ENCODE measurements around the gene DYRK1A. TPM values are rescaled to one million over a fixed set of nuclear protein-coding genes. Genes with fewer than 3 reads are reported as not detected.
A peak's percentile ranks its signal among the peaks of the same experiment; 100 is the strongest.

Gene DYRK1A
- total RNA-seq, 3 donors from 2014 or later (not counting 1 experiment from before 2014, with no cell fraction given) = 149 to 166 (median 153) TPM

DNA sequence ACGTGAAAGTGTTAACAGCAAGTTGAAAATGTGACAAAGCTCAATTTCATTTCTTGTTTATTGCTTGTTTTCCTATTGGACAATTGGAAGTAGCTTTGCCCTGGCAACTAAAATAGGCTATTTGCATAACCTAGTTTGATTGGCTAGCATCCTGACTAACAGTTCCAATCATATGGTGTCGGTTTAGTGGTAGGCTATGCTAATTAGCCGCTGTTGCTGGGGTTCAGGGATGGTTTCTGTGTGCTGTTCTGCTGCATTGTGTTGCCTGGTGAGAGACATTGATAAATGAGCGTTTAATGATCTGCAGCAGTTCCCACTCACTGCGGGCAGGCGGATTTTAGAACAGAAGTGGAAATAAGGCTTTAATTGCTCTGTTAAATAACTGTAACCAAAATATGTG is 68.5 kb downstream of the DYRK1A start:
- Histone ChIP-seq H3K4me1 (ENCODE audit: control insufficient read depth, insufficient read depth, low read length) (peaks cover 12% of the 10 kb centered on the region), H3K27ac (ENCODE audit: low read length) (peak overlapping the region; percentile 13), H3K9me3 (ENCODE audit: control insufficient read depth, insufficient read depth, low read length) (no peaks in the 10 kb centered on the region), H3K36me3 (ENCODE audit: control insufficient read depth, insufficient read depth, low read length) (no peaks in the 10 kb centered on the region), H3K4me3 (ENCODE audit: low read length) (no peak overlapping the region), H3K27me3 (ENCODE audit: control insufficient read depth, insufficient read depth, low read length) (no peaks in the 10 kb centered on the region)
- DNase-seq (peak; percentile 48 to 85), ATAC-seq (peak; percentile 97 to 98 (median 98))
- H3K27me3 Mint-ChIP-seq (ENCODE audit: low read depth in 2 of 2) = no peaks in the 10 kb centered on the region
- H3K4me1 Mint-ChIP-seq = peaks cover 35 to 53% of the 10 kb centered on the region in 2 donors
- H3K4me3 Mint-ChIP-seq = no peak overlapping the region
- H3K27ac Mint-ChIP-seq = no peak overlapping the region
- H3K36me3 Mint-ChIP-seq = no peaks in the 10 kb centered on the region
- intact Hi-C loops (cut with micrococcal nuclease) = loop anchor here (2.0 kb wide), 2 partner anchors 26 to 64 kb away; no protein-coding TSS in a partner anchor
- H3K9me3 Mint-ChIP-seq = no peaks in the 10 kb centered on the region
- TF ChIP-seq, protein P1, sequence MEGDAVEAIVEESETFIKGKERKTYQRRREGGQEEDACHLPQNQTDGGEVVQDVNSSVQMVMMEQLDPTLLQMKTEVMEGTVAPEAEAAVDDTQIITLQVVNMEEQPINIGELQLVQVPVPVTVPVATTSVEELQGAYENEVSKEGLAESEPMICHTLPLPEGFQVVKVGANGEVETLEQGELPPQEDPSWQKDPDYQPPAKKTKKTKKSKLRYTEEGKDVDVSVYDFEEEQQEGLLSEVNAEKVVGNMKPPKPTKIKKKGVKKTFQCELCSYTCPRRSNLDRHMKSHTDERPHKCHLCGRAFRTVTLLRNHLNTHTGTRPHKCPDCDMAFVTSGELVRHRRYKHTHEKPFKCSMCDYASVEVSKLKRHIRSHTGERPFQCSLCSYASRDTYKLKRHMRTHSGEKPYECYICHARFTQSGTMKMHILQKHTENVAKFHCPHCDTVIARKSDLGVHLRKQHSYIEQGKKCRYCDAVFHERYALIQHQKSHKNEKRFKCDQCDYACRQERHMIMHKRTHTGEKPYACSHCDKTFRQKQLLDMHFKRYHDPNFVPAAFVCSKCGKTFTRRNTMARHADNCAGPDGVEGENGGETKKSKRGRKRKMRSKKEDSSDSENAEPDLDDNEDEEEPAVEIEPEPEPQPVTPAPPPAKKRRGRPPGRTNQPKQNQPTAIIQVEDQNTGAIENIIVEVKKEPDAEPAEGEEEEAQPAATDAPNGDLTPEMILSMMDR (IDR thresholded peaks at IDR 0.05) = no peak
- WGBS (ENCODE audit: insufficient coverage) = 17% methylated on average over 5 of the region's 6 CpGs

DNA sequence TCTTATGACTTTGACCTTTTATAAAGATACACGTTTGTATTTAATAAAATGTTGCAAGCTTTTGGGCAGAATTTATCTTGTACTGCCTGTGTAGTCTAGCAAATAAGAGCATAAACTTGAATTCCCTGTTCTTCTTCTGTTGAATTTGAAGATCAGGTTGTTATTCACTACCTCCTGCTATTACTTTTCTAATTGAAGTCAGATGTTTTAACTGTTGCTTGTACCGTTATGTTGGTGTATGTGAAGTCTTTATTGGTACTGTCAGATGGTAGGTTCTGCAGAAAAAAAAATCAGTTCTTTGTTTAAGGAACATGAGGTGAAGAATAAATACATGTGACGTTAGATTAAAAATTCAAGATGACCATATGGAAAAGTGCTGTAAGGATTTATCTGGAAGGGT is 69.1 kb downstream of the DYRK1A start:
- peaks cover 8% of the 10 kb centered on the region for H3K4me1 ChIP-seq (ENCODE audit: control insufficient read depth, insufficient read depth, low read length)

GRCh38 chr21:37436174-37436573 is 69.6 kb downstream of the DYRK1A start:
- ATAC-seq = no peak
- no peaks in the 10 kb centered on the region for H3K9me3 Mint-ChIP-seq
- no peak for DNase-seq
- Histone ChIP-seq H3K4me3 (ENCODE audit: low read length) (no peak overlapping the region), H3K27ac (ENCODE audit: low read length) (no peak overlapping the region), H3K9me3 (ENCODE audit: control insufficient read depth, insufficient read depth, low read length) (no peaks in the 10 kb centered on the region), H3K27me3 (ENCODE audit: control insufficient read depth, insufficient read depth, low read length) (no peaks in the 10 kb centered on the region), H3K4me1 (ENCODE audit: control insufficient read depth, insufficient read depth, low read length) (peaks cover 7% of the 10 kb centered on the region), H3K36me3 (ENCODE audit: control insufficient read depth, insufficient read depth, low read length) (no peaks in the 10 kb centered on the region)
- peaks cover 33 to 53% of the 10 kb centered on the region in 2 donors for H3K4me1 Mint-ChIP-seq
- H3K27me3 Mint-ChIP-seq (ENCODE audit: low read depth in 2 of 2) = no peaks in the 10 kb centered on the region
- intact Hi-C loops (cut with micrococcal nuclease) = no loop called here
- no peaks in the 10 kb centered on the region for H3K36me3 Mint-ChIP-seq
- H3K27ac Mint-ChIP-seq = no peak overlapping the region
- 74% methylated on average over 1 of the region's 2 CpGs for WGBS (ENCODE audit: insufficient coverage)
- TF ChIP-seq, protein P1 (IDR thresholded peaks at IDR 0.05) = no peak
- H3K4me3 Mint-ChIP-seq = no peak overlapping the region

More for the DNA sequence above, 69.1 kb downstream of the DYRK1A start:
- no peaks in the 10 kb centered on the region for H3K27me3 ChIP-seq (ENCODE audit: control insufficient read depth, insufficient read depth, low read length)
- DNase-seq (no peak), ATAC-seq (no peak)
- peak overlapping the region; percentile 13 for H3K27ac ChIP-seq (ENCODE audit: low read length)
- TF ChIP-seq, protein P1 (IDR thresholded peaks at IDR 0.05) = no peak
- Mint-ChIP-seq H3K4me3 (no peak overlapping the region), H3K9me3 (no peaks in the 10 kb centered on the region), H3K27me3 (ENCODE audit: low read depth in 2 of 2) (no peaks in the 10 kb centered on the region), H3K27ac (no peak overlapping the region), H3K36me3 (no peaks in the 10 kb centered on the region), H3K4me1 (peaks cover 33 to 53% of the 10 kb centered on the region in 2 donors)
- H3K9me3 ChIP-seq (ENCODE audit: control insufficient read depth, insufficient read depth, low read length) = no peaks in the 10 kb centered on the region
- no peaks in the 10 kb centered on the region for H3K36me3 ChIP-seq (ENCODE audit: control insufficient read depth, insufficient read depth, low read length)
- intact Hi-C loops (cut with micrococcal nuclease) = loop anchor here (2.0 kb wide), 2 partner anchors 25 to 65 kb away; no protein-coding TSS in a partner anchor
- WGBS (ENCODE audit: insufficient coverage) = 63% methylated on average over 3 of the region's 3 CpGs
- no peak overlapping the region for H3K4me3 ChIP-seq (ENCODE audit: low read length)

All from natural killer cell (primary cell).